ENCODE results near the gene TMEM150C. TPM values are rescaled to one million over a fixed set of nuclear protein-coding genes. Genes with fewer than 3 reads are reported as not detected.

TMEM150C gene
- polyA plus RNA-seq, 2 of the 4 experiments (the other 2 are of a cell fraction), result 1.5 to 2.1 TPM

DNA sequence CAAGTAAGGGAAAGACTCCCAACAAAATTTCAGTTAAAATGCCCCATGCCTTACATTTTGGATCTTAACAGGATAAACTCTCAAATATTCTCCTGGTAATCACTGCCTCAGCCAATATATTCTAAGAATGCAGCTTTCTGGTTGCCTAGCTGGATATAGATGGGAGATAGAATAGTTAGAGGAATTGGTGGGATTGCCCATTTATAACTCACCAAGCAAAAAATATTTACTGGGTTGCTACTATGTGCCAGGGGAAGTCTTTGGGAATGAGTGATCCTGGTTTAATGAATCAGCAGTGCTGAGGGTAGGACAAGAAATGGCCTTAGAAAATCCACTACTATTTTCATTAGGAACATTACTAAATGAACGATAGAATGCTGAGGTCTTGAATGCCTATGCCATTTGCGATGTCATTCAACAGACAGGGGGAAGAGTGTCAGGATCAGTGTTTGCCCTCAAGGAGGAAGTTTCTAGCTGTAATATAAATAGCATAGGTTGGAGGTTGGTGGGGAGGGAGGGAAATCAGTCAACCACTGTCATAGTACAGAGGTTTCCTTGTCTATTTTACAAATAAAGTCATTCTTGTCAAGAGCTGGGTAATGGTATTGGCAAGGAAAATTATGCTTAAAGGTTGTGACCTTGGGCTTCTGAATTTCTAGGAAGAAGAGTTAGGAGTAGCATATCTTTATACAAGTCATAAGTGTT, 67.9 kb downstream of the TMEM150C start:
- Histone ChIP-seq H3K4me3 (no peak overlapping the region), H3K4me2 (no peak overlapping the region), H3K27ac (no peak overlapping the region), H3K4me1 (no peaks in the 10 kb centered on the region), H3K9me3 (no peaks in the 10 kb centered on the region)
- TF ChIP-seq SREBF2 (IDR thresholded peaks at IDR 0.05) (no peak), EHMT2 (IDR thresholded peaks at IDR 0.05; ENCODE audit: low read depth) (no peak), ZSCAN20 (CRISPR knock-in tag; IDR thresholded peaks at IDR 0.05) (no peak), ZFP36 (IDR thresholded peaks at IDR 0.05; ENCODE audit: borderline replicate concordance, partially characterized antibody) (no peak), RFX5 (IDR thresholded peaks at IDR 0.05) (no peak), HOXA7 (CRISPR knock-in tag; IDR thresholded peaks at IDR 0.05) (no peak), ESRRA (IDR thresholded peaks at IDR 0.05; ENCODE audit: borderline replicate concordance, low read length) (no peak), RAD21 (conservative IDR thresholded peaks at IDR 0.05 in 1 of 2, IDR thresholded peaks at IDR 0.05 in 1 of 2) (no peak), ZC3H11A (IDR thresholded peaks at IDR 0.05) (no peak), KDM5A (IDR thresholded peaks at IDR 0.05) (no peak)
- TF ChIP-seq, protein P1, sequence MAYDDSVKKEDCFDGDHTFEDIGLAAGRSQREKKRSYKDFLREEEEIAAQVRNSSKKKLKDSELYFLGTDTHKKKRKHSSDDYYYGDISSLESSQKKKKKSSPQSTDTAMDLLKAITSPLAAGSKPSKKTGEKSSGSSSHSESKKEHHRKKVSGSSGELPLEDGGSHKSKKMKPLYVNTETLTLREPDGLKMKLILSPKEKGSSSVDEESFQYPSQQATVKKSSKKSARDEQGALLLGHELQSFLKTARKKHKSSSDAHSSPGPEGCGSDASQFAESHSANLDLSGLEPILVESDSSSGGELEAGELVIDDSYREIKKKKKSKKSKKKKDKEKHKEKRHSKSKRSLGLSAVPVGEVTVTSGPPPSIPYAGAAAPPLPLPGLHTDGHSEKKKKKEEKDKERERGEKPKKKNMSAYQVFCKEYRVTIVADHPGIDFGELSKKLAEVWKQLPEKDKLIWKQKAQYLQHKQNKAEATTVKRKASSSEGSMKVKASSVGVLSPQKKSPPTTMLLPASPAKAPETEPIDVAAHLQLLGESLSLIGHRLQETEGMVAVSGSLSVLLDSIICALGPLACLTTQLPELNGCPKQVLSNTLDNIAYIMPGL (CRISPR knock-in tag; IDR thresholded peaks at IDR 0.05; ENCODE audit: borderline replicate concordance), result no peak
- CTCF ChIA-PET, result no interaction called here
- WGBS (ENCODE audit: missing lambda C conversion rate), result 92% methylated on average over 2 of the region's 2 CpGs
- POLR2A ChIA-PET, result no interaction called here
- FAIRE-seq (no peak), DNase-seq (ENCODE audit: low read depth in 1 of 2, low spot score in 1 of 2) (no peak), ATAC-seq (no peak)

DNA sequence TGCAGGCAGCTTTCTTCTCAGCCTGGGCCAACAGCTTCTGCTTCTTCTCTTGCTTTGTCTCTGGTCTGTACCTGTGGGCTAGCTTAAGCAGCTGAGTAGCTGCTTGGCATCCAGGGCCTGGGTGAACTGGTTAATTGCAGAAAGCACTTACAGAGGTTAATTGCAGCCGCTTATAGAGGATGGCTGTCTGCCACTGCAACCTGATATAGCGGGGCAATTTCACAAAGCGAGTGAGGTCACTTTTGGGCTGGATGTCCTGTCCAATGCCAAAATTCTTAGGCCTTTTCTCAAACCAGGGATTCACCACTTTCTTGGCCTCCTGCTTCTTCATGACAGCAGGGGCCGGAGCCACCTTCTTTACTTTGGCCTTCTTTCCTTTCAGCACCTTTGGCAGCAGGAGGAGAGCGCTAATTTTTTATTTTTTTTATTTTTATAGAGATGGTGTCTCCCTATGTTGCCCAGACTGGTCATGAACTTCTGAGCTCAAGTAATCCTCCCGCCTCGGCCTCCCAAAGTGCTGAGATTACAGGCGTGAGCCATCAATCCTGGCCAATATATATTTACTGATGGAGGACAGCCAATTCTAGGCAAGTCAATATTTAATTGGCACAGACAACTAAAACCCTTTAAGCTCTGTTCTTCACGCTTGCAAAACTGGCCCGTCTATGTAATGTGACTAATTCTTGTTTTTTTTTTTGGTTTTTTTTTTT, 70.4 kb downstream of the TMEM150C start:
- no peak for TF ChIP-seq JUN (IDR thresholded peaks at IDR 0.05)
- TF ChIP-seq, protein P2, sequence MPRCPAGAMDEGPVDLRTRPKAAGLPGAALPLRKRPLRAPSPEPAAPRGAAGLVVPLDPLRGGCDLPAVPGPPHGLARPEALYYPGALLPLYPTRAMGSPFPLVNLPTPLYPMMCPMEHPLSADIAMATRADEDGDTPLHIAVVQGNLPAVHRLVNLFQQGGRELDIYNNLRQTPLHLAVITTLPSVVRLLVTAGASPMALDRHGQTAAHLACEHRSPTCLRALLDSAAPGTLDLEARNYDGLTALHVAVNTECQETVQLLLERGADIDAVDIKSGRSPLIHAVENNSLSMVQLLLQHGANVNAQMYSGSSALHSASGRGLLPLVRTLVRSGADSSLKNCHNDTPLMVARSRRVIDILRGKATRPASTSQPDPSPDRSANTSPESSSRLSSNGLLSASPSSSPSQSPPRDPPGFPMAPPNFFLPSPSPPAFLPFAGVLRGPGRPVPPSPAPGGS (IDR thresholded peaks at IDR 0.05), result no peak
- TF ChIP-seq HDAC2 (IDR thresholded peaks at IDR 0.05), result no peak
- no peak overlapping the region for H3K4me3 ChIP-seq
- CTCF ChIA-PET, result no interaction called here
- H3K4me2 ChIP-seq, result no peak overlapping the region
- POLR2A ChIA-PET, result no interaction called here
- no peaks in the 10 kb centered on the region for H3K9me3 ChIP-seq
- FAIRE-seq, result no peak
- ATAC-seq, result no peak
- no peak for DNase-seq (ENCODE audit: low read depth in 1 of 2, low spot score in 1 of 2)
- no peaks in the 10 kb centered on the region for H3K4me1 ChIP-seq
- 91% methylated on average over 10 of the region's 10 CpGs for WGBS (ENCODE audit: missing lambda C conversion rate)
- H3K27ac ChIP-seq, result no peak overlapping the region

DNA sequence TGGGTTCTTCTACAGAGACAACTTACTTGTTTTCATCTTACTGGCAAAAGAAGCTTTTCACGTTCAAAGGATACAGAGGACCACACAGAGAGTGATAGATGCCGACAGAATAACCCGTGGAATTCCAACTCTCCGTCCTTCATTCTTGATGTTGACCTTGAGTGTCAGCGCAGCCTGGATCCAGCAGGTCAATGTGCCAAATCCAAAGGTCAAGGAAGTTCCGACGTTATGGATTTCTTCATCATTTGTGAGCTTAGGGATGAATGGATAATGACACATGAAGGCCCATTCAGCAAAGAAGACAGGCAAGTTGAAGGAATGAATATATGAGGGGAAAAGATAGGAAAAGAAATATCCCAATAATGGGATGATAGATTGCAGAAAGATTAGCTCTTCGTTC, 71.8 kb downstream of the TMEM150C start:
- ATAC-seq, result no peak
- 83% methylated on average over 8 of the region's 8 CpGs for WGBS (ENCODE audit: missing lambda C conversion rate)
- CTCF ChIA-PET, result no interaction called here

More for the DNA sequence above, 71.8 kb downstream of the TMEM150C start:
- H3K27ac ChIP-seq, result no peak overlapping the region
- TF ChIP-seq, protein P3, sequence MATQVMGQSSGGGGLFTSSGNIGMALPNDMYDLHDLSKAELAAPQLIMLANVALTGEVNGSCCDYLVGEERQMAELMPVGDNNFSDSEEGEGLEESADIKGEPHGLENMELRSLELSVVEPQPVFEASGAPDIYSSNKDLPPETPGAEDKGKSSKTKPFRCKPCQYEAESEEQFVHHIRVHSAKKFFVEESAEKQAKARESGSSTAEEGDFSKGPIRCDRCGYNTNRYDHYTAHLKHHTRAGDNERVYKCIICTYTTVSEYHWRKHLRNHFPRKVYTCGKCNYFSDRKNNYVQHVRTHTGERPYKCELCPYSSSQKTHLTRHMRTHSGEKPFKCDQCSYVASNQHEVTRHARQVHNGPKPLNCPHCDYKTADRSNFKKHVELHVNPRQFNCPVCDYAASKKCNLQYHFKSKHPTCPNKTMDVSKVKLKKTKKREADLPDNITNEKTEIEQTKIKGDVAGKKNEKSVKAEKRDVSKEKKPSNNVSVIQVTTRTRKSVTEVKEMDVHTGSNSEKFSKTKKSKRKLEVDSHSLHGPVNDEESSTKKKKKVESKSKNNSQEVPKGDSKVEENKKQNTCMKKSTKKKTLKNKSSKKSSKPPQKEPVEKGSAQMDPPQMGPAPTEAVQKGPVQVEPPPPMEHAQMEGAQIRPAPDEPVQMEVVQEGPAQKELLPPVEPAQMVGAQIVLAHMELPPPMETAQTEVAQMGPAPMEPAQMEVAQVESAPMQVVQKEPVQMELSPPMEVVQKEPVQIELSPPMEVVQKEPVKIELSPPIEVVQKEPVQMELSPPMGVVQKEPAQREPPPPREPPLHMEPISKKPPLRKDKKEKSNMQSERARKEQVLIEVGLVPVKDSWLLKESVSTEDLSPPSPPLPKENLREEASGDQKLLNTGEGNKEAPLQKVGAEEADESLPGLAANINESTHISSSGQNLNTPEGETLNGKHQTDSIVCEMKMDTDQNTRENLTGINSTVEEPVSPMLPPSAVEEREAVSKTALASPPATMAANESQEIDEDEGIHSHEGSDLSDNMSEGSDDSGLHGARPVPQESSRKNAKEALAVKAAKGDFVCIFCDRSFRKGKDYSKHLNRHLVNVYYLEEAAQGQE (IDR thresholded peaks at IDR 0.05), result no peak
- TF ChIP-seq RNF2 (IDR thresholded peaks at IDR 0.05; ENCODE audit: borderline replicate concordance, low read depth), result no peak
- no peak for DNase-seq (ENCODE audit: low read depth in 1 of 2, low spot score in 1 of 2)
- no peaks in the 10 kb centered on the region for H3K9me3 ChIP-seq
- POLR2A ChIA-PET, result no interaction called here
- H3K4me1 ChIP-seq, result no peaks in the 10 kb centered on the region
- no peak overlapping the region for H3K4me3 ChIP-seq
- H3K4me2 ChIP-seq, result no peak overlapping the region
- FAIRE-seq, result no peak

Data from A549 (cell line).